ENCODE measurements around the gene ARID1B. TPM values are rescaled to one million over a fixed set of nuclear protein-coding genes. Genes with fewer than 3 reads are reported as not detected.

The ARID1B gene
- total RNA-seq, 1 experiment from 2014 or later: 58.8 TPM

GRCh38 chr6:157151989-157152388, 374.8 kb downstream of the ARID1B start:
- H3K36me3 ChIP-seq (ENCODE audit: control insufficient read depth, insufficient read depth, low read length): no peaks in the 10 kb centered on the region; the same call in 1 of the 2 replicates

GRCh38 chr6:157152556-157152955, 375.4 kb downstream of the ARID1B start:
- TF ChIP-seq CTCF (IDR thresholded peaks at IDR 0.05; ENCODE audit: insufficient read depth in 1 of 2, low read depth in 1 of 2, low read length in 1 of 2, severe bottlenecking in 1 of 2, unreplicated experiment in 1 of 2): no peak
- Histone ChIP-seq H3K4me1 (no peaks in the 10 kb centered on the region), H3K9me3 (no peaks in the 10 kb centered on the region), H3K27me3 (replicated peaks; ENCODE audit: control insufficient read depth, insufficient read depth, low read length) (no peaks in the 10 kb centered on the region), H3K4me3 (ENCODE audit: low read depth, low read length) (no peak overlapping the region), H3K36me3 (ENCODE audit: control insufficient read depth, insufficient read depth, low read length) (no peaks in the 10 kb centered on the region; the same call in 1 of the 2 replicates)
- no TSS peak for BruUV-seq (replicated peaks)
- Mint-ChIP-seq H3K4me3 (ENCODE audit: unreplicated experiment) (no peak overlapping the region), H3K36me3 (ENCODE audit: insufficient read depth, unreplicated experiment) (peaks cover 28% of the 10 kb centered on the region), H3K9me3 (ENCODE audit: unreplicated experiment) (no peaks in the 10 kb centered on the region), H3K27me3 (ENCODE audit: insufficient read depth, unreplicated experiment) (no peaks in the 10 kb centered on the region), H3K27ac (ENCODE audit: unreplicated experiment) (no peak overlapping the region), H3K4me1 (ENCODE audit: low read depth, unreplicated experiment) (no peaks in the 10 kb centered on the region)
- ChIA-PET CTCF (interaction anchor here (0.6 kb wide), 1 partner anchor 38 kb away, joined by 3 read pairs; no protein-coding TSS in a partner anchor), POLR2A (no interaction called here)
- intact Hi-C loops (cut with micrococcal nuclease; ENCODE audit: unreplicated experiment): no loop called here
- DNase-seq: no peak

More at GRCh38 chr6:157151989-157152388, 374.8 kb downstream of the ARID1B start:
- Histone ChIP-seq H3K27me3 (replicated peaks; ENCODE audit: control insufficient read depth, insufficient read depth, low read length) (no peaks in the 10 kb centered on the region), H3K9me3 (no peaks in the 10 kb centered on the region), H3K4me1 (no peaks in the 10 kb centered on the region), H3K4me3 (ENCODE audit: low read depth, low read length) (no peak overlapping the region)
- TF ChIP-seq CTCF (IDR thresholded peaks at IDR 0.05; ENCODE audit: insufficient read depth in 1 of 2, low read depth in 1 of 2, low read length in 1 of 2, severe bottlenecking in 1 of 2, unreplicated experiment in 1 of 2): no peak
- H3K9me3 Mint-ChIP-seq (ENCODE audit: unreplicated experiment): no peaks in the 10 kb centered on the region
- intact Hi-C loops (cut with micrococcal nuclease; ENCODE audit: unreplicated experiment): no loop called here
- no peaks in the 10 kb centered on the region for H3K27me3 Mint-ChIP-seq (ENCODE audit: insufficient read depth, unreplicated experiment)
- H3K27ac Mint-ChIP-seq (ENCODE audit: unreplicated experiment): no peak overlapping the region
- ChIA-PET CTCF (interaction anchor here (0.6 kb wide), 1 partner anchor 39 kb away, joined by 3 read pairs; no protein-coding TSS in a partner anchor), POLR2A (no interaction called here)
- no peak for DNase-seq
- no peaks in the 10 kb centered on the region for H3K4me1 Mint-ChIP-seq (ENCODE audit: low read depth, unreplicated experiment)
- H3K36me3 Mint-ChIP-seq (ENCODE audit: insufficient read depth, unreplicated experiment): peaks cover 23% of the 10 kb centered on the region
- no peak overlapping the region for H3K4me3 Mint-ChIP-seq (ENCODE audit: unreplicated experiment)
- no TSS peak for BruUV-seq (replicated peaks)

- no peaks in the 10 kb centered on the region for H3K4me1 Mint-ChIP-seq (ENCODE audit: low read depth, unreplicated experiment)
- H3K27me3 ChIP-seq (replicated peaks; ENCODE audit: control insufficient read depth, insufficient read depth, low read length): no peaks in the 10 kb centered on the region
- POLR2A ChIA-PET: no interaction called here
- no peak overlapping the region for H3K27ac Mint-ChIP-seq (ENCODE audit: unreplicated experiment)
- intact Hi-C loops (cut with micrococcal nuclease; ENCODE audit: unreplicated experiment): no loop called here
- CTCF ChIA-PET: no interaction called here
- no peak overlapping the region for H3K4me3 Mint-ChIP-seq (ENCODE audit: unreplicated experiment)
- H3K4me1 ChIP-seq: no peaks in the 10 kb centered on the region
- no peak for DNase-seq
- H3K36me3 ChIP-seq (ENCODE audit: control insufficient read depth, insufficient read depth, low read length): no peaks in the 10 kb centered on the region; the same call in none of the 2 replicates
- peaks cover 33% of the 10 kb centered on the region for H3K36me3 Mint-ChIP-seq (ENCODE audit: insufficient read depth, unreplicated experiment)
- H3K9me3 Mint-ChIP-seq (ENCODE audit: unreplicated experiment): no peaks in the 10 kb centered on the region
- H3K27me3 Mint-ChIP-seq (ENCODE audit: insufficient read depth, unreplicated experiment): no peaks in the 10 kb centered on the region
- BruUV-seq (replicated peaks): no TSS peak
- no peak for TF ChIP-seq CTCF (IDR thresholded peaks at IDR 0.05; ENCODE audit: insufficient read depth in 1 of 2, low read depth in 1 of 2, low read length in 1 of 2, severe bottlenecking in 1 of 2, unreplicated experiment in 1 of 2)
- no peaks in the 10 kb centered on the region for H3K9me3 ChIP-seq
- H3K4me3 ChIP-seq (ENCODE audit: low read depth, low read length): no peak overlapping the region
Observed at GRCh38 chr6:157155804-157156203, 378.6 kb downstream of the ARID1B start.

Data from Caco-2 (cell line).